Breast epithelium (tissue), 3 donors: Measurements from ENCODE around the gene TMEM117.

Experiments
- CTCF ChIP-seq, 3 donors: fragments of 450-650 bp; IDR thresholded peaks; one replicate each; pipeline ENCODE4 v1.5.1; 2016 to 2017; ENCODE audit warnings: antibody characterized with exemption in 3 of 3, mild to moderate bottlenecking in 3 of 3, moderate library complexity in 3 of 3
- POLR2A ChIP-seq: fragments of 450-650 bp; IDR thresholded peaks from one replicate; pipeline ENCODE4 v1.6.1; 2016; ENCODE audit warnings: antibody characterized with exemption, mild to moderate bottlenecking, moderate library complexity

GRCh38 chr12:43832463-43833168 lies 3.3 kb upstream of the TMEM117 start:
- TF ChIP-seq CTCF (IDR thresholded peaks at IDR 0.05) = no peak
- TF ChIP-seq POLR2A = no peak
